ENCODE results near the gene ZNF625.

DNA sequence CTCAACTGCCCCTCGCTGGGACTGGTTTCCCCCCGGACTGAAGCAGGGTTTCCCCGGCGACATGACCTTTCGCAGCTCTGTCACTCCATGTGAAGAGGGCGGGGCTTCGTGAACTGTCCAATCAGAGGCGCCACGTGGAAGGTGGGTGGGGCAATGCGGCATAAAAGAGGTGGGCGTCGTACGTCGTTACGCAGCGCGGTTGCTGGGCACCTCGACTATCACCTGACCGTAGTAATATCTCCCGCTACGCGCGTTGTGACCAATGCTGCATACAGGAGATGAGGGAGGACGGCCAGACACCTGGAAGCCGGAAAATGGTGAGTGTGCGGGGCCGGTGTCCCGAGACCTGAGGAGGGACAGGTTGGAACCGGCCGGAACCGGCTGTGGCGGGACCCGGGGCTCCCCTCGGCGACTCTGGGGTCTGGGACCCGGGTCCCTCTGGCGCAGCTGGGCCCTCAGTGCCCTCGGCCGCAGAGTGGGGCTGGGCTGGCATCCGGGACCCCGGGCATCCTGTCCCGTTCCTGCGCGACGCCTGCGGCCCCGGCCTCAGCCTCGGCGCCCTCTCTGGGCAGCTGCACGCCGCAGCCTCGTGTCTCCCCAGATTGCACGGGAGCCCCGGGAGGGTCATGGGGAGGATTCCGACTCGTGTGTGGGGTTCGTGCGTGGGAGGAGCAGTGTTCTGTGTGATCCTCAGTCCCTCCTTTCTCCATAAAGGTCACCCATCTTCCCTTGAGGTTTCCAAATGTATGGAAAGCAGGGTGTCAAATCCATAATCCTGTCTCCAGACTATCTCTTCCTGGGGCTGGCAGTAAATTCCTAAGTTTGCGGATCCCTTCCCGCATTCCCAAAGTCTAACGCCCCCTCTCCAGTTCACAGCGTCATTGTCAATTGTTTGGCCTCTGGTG is 38.5 kb upstream of the ZNF625 start:
- TF ChIP-seq POLR2A (IDR thresholded peaks at IDR 0.05; ENCODE audit: low read depth, low read length) (no peak), POLR2AphosphoS5 (IDR thresholded peaks at IDR 0.05; ENCODE audit: low read depth, low read length) (no peak), TAF1 (IDR thresholded peaks at IDR 0.05; ENCODE audit: low read depth, low read length) (no peak)
